ENCODE results near the gene KRT5.
A peak's percentile ranks its signal among the peaks of the same experiment; 100 is the strongest.

The KRT5 gene

GRCh38 chr12:52552055-52552454 lies 31.9 kb upstream of the KRT5 start:
- intact Hi-C loops (cut with DNase I; ENCODE audit: low total_unique reads) = no loop called here
- Histone ChIP-seq H3K36me3 (no peaks in the 10 kb centered on the region), H3K27ac (no peak overlapping the region), H3K9me3 (no peaks in the 10 kb centered on the region), H3K27me3 (no peaks in the 10 kb centered on the region), H3K4me3 (no peak overlapping the region), H3K4me1 (peaks cover 0 to 12% (median 2%) of the 10 kb centered on the region in 4 donors)
- no peak for TF ChIP-seq CTCF (IDR thresholded peaks at IDR 0.05)
- DNase-seq = peak in 1 of 2 donors; percentile 71

- Histone ChIP-seq H3K4me1 (peaks cover 0 to 12% (median 2%) of the 10 kb centered on the region in 4 donors), H3K27ac (no peak overlapping the region), H3K9me3 (no peaks in the 10 kb centered on the region), H3K27me3 (no peaks in the 10 kb centered on the region), H3K4me3 (no peak overlapping the region), H3K36me3 (no peaks in the 10 kb centered on the region)
- DNase-seq = no peak
- no peak for TF ChIP-seq CTCF (IDR thresholded peaks at IDR 0.05)
- intact Hi-C loops (cut with DNase I; ENCODE audit: low total_unique reads) = no loop called here
Measured at GRCh38 chr12:52551216-52551865, 31.1 kb upstream of the KRT5 start.

- Histone ChIP-seq H3K4me1 (peaks cover 0 to 19% (median 15%) of the 10 kb centered on the region in 4 donors), H3K36me3 (no peaks in the 10 kb centered on the region), H3K4me3 (no peak overlapping the region), H3K9me3 (no peaks in the 10 kb centered on the region), H3K27me3 (no peaks in the 10 kb centered on the region), H3K27ac (no peak overlapping the region)
- intact Hi-C loops (cut with DNase I; ENCODE audit: low total_unique reads) = no loop called here
- TF ChIP-seq CTCF (IDR thresholded peaks at IDR 0.05) = no peak
- no peak for DNase-seq
Measured at GRCh38 chr12:52546126-52546525, 25.9 kb upstream of the KRT5 start.

- Histone ChIP-seq H3K4me1 (peaks cover 0 to 31% (median 14%) of the 10 kb centered on the region in 4 donors), H3K27ac (peak overlapping the region; percentile 29 to 55), H3K9me3 (no peaks in the 10 kb centered on the region), H3K4me3 (no peak overlapping the region), H3K36me3 (no peaks in the 10 kb centered on the region), H3K27me3 (no peaks in the 10 kb centered on the region)
- TF ChIP-seq CTCF (IDR thresholded peaks at IDR 0.05) = peak; percentile 41 to 42
- intact Hi-C loops (cut with DNase I; ENCODE audit: low total_unique reads) = no loop called here
- DNase-seq = peak; percentile 47 to 84
Measured at GRCh38 chr12:52543985-52544883, 24.0 kb upstream of the KRT5 start.

GRCh38 chr12:52542785-52543318 lies 22.7 kb upstream of the KRT5 start:
- no peak for TF ChIP-seq CTCF (IDR thresholded peaks at IDR 0.05)
- Histone ChIP-seq H3K4me3 (no peak overlapping the region), H3K27me3 (no peaks in the 10 kb centered on the region), H3K27ac (no peak overlapping the region), H3K36me3 (no peaks in the 10 kb centered on the region), H3K9me3 (no peaks in the 10 kb centered on the region), H3K4me1 (peaks cover 0 to 36% (median 14%) of the 10 kb centered on the region in 4 donors)
- no peak for DNase-seq
- intact Hi-C loops (cut with DNase I; ENCODE audit: low total_unique reads) = no loop called here

Measured in tibial artery (tissue), 4 donors.